Natural killer cell (primary cell): ENCODE measurements around the gene SLFN12. TPM values are rescaled to one million over a fixed set of nuclear protein-coding genes. Genes with fewer than 3 reads are reported as not detected.

ENCODE experiments used
- ATAC-seq, 3 donors: fragments of 150-1000 bp in 2 of 3; fragments of 200-7000 bp in 1 of 3; cut with Tn5 transposase; 1 replicate in 1 of 3; 2 replicates in 2 of 3; pipeline ENCODE4 v1.10.0; 2021; ENCODE audit warnings: mild to moderate bottlenecking in 2 of 3, moderate library complexity in 2 of 3
- DNase-seq, 2 donors: peaks; one replicate each; pipeline versions ENCODE4 v3.0.0 to v3.0.0-alpha.2; 2013 to 2021; ENCODE audit warnings: mixed read lengths in 1 of 2
- H3K27ac ChIP-seq: one replicate; pipeline ENCODE4 v1.5.1; 2013; ENCODE audit warnings: mild to moderate bottlenecking, low read length
- H3K27me3 ChIP-seq: one replicate; pipeline ENCODE4 v1.6.1; 2013; ENCODE audit warnings: low read length; ENCODE audit not compliant: control insufficient read depth, insufficient read depth
- H3K36me3 ChIP-seq: one replicate; pipeline ENCODE4 v1.6.1; 2013; ENCODE audit warnings: low read length; ENCODE audit not compliant: control insufficient read depth, insufficient read depth
- H3K4me1 ChIP-seq: one replicate; pipeline ENCODE4 v1.6.1; 2013; ENCODE audit warnings: low read length; ENCODE audit not compliant: control insufficient read depth, insufficient read depth
- H3K4me3 ChIP-seq: one replicate; pipeline ENCODE4 v1.5.1; 2013; ENCODE audit warnings: low read length
- H3K9me3 ChIP-seq: one replicate; pipeline ENCODE4 v1.6.1; 2013; ENCODE audit warnings: low read length; ENCODE audit not compliant: control insufficient read depth, insufficient read depth
- H3K27ac Mint-ChIP-seq, 2 donors: one replicate each; pipeline ENCODE4 v1.8.0; 2022; ENCODE audit warnings: mild to moderate bottlenecking in 2 of 2, mixed read lengths in 2 of 2, moderate library complexity in 1 of 2
- H3K27me3 Mint-ChIP-seq, 2 donors: one replicate each; pipeline ENCODE4 v1.8.0; 2022; ENCODE audit warnings: low read depth in 2 of 2, mixed read lengths in 2 of 2
- H3K36me3 Mint-ChIP-seq: one replicate; pipeline ENCODE4 v1.8.0; 2022; ENCODE audit warnings: mixed read lengths
- H3K4me1 Mint-ChIP-seq, 2 donors: one replicate each; pipeline ENCODE4 v1.8.0; 2022; ENCODE audit warnings: mixed read lengths in 2 of 2
- H3K4me3 Mint-ChIP-seq: one replicate; pipeline ENCODE4 v1.8.0; 2022; ENCODE audit warnings: mild to moderate bottlenecking, moderate library complexity, mixed read lengths
- H3K9me3 Mint-ChIP-seq, 2 donors: one replicate each; pipeline ENCODE4 v1.8.0; 2022; ENCODE audit warnings: mixed read lengths in 2 of 2
- WGBS: methylation state at CpG from one replicate; pipeline ENCODE4 v1.1.7; 2013; ENCODE audit warnings: missing lambda C conversion rate; ENCODE audit not compliant: insufficient coverage; 5-methylcytosine and 5-hydroxymethylcytosine counted together
- intact Hi-C: fragments of 100-400 bp; cut with micrococcal nuclease; formaldehyde crosslinking; loops from one replicate; pipeline ENCODE4 v1.14.2; 2022
- total RNA-seq, 4 donors: library from RNA; stranded (reverse); fragments of 120-200 nt in 1 of 4; gene quantifications; one replicate each; pipeline versions ENCODE4 v1.2.3 to v1.2.4, GENCODE V29; 2013 to 2022
- TF ChIP-seq, protein P1 (sequence below): fragments of 200-600 bp; IDR thresholded peaks from one replicate; pipeline ENCODE4 v1.8.0; 2022; ENCODE audit warnings: antibody characterized with exemption

The SLFN12 gene
- total RNA-seq, 3 donors from 2014 or later (not counting 1 experiment from before 2014, with no cell fraction given), result 18.6 to 30.9 (median 21.8) TPM

DNA sequence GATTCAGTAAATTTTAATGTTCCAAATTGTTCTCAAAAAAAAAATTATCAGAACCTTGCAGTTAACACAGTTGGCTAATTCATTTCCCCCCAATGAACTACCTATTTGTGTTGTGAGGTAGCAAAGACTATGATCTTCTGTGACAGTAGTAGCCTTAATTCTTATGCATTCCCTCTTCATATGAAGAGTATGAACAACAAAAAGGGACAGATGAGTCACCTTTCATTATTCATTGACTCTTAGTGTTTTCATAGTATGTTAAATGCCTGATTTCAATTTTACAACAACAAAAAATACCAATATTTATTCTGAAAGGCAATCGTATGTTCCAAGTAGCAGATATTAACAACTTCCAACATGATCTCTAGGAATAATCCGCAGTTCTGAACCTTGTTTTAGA is 55.2 kb downstream of the SLFN12 start:
- H3K27me3 ChIP-seq, result no peaks in the 10 kb centered on the region
- 96% methylated on average over 2 of the region's 2 CpGs for WGBS
- no peak overlapping the region for H3K4me3 ChIP-seq
- no peak overlapping the region for H3K27ac ChIP-seq
- H3K36me3 Mint-ChIP-seq, result no peaks in the 10 kb centered on the region
- H3K4me3 Mint-ChIP-seq, result no peak overlapping the region
- peaks cover 23% of the 10 kb centered on the region in 2 donors for H3K4me1 Mint-ChIP-seq
- H3K27me3 Mint-ChIP-seq, result no peaks in the 10 kb centered on the region
- TF ChIP-seq, protein P1, sequence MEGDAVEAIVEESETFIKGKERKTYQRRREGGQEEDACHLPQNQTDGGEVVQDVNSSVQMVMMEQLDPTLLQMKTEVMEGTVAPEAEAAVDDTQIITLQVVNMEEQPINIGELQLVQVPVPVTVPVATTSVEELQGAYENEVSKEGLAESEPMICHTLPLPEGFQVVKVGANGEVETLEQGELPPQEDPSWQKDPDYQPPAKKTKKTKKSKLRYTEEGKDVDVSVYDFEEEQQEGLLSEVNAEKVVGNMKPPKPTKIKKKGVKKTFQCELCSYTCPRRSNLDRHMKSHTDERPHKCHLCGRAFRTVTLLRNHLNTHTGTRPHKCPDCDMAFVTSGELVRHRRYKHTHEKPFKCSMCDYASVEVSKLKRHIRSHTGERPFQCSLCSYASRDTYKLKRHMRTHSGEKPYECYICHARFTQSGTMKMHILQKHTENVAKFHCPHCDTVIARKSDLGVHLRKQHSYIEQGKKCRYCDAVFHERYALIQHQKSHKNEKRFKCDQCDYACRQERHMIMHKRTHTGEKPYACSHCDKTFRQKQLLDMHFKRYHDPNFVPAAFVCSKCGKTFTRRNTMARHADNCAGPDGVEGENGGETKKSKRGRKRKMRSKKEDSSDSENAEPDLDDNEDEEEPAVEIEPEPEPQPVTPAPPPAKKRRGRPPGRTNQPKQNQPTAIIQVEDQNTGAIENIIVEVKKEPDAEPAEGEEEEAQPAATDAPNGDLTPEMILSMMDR, result no peak
- DNase-seq, result no peak
- H3K9me3 ChIP-seq, result no peaks in the 10 kb centered on the region
- no peak for ATAC-seq
- intact Hi-C loops, result no loop called here
- H3K4me1 ChIP-seq, result peaks cover 12% of the 10 kb centered on the region
- H3K27ac Mint-ChIP-seq, result peak overlapping the region in 1 of 2 donors; percentile 33
- no peaks in the 10 kb centered on the region for H3K36me3 ChIP-seq
- H3K9me3 Mint-ChIP-seq, result no peaks in the 10 kb centered on the region

DNA sequence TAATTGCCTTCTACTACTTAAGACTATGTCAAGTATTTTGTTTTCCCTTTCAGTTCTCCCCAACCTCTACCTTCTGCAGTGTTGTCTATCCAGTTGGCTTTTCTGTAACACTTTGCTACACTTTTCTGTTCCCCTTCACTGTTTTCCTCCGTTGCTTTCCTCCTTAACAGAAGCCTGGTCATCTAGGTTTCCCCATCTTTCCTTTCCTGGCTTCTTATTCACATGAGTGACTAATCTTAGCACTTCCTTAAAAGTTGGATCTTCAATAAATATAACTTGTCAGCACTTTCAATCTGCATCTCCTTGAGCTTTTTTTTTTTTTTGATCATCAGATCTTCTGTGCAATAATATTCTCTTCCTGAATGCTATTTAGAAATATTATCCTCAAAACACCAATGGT is 56.1 kb downstream of the SLFN12 start:
- Mint-ChIP-seq H3K27ac (peak overlapping the region; percentile 9 to 32), H3K4me3 (peak overlapping the region; percentile 3), H3K9me3 (no peaks in the 10 kb centered on the region), H3K36me3 (no peaks in the 10 kb centered on the region), H3K4me1 (peaks cover 23 to 31% of the 10 kb centered on the region in 2 donors), H3K27me3 (no peaks in the 10 kb centered on the region)
- Histone ChIP-seq H3K27ac (no peak overlapping the region), H3K4me3 (no peak overlapping the region), H3K9me3 (no peaks in the 10 kb centered on the region), H3K36me3 (no peaks in the 10 kb centered on the region), H3K4me1 (peaks cover 9% of the 10 kb centered on the region), H3K27me3 (no peaks in the 10 kb centered on the region)
- ATAC-seq (no peak), DNase-seq (peak in 1 of 2 donors; percentile 9)
- TF ChIP-seq, protein P1, result no peak
- 53% methylated on average over 1 of the region's 1 CpG for WGBS
- intact Hi-C loops, result no loop called here

DNA sequence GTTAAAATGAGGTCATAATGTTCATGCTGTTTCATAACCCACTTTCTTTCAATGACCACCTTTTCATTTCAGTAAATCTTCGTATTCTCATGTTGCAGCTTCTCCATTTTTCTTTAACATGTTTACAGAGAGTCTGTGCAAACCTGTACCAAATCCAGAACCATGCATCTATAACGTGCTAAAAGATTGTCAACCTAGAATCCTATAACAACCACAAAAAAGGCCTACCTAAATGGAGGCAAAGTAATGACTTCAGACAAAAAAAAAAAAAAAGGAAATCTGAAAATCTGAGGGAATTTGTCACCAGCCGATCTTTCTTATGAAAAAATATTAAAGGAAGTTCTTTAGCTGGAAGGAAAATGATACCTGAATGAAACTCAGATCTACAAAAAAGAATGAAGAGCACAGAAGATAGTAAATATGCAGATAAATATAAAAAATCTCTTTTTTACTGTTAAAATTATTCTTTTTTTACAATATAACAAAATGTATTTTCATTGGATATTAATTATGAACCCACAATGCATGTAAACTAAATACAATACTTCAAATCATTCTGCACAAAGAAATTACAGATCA is 57.4 kb downstream of the SLFN12 start:
- Histone ChIP-seq H3K4me3 (peak overlapping the region; percentile 67), H3K4me1 (peaks cover 9% of the 10 kb centered on the region), H3K27ac (peak overlapping the region; percentile 88), H3K36me3 (no peaks in the 10 kb centered on the region), H3K27me3 (no peaks in the 10 kb centered on the region), H3K9me3 (no peaks in the 10 kb centered on the region)
- intact Hi-C loops, result loop anchor here (1.0 to 5.0 kb wide), 6 partner anchors 57 to 162 kb away; partner anchors contain the start of genes SLFN12, SLFN12L, SLFN13 and SLFN5
- TF ChIP-seq, protein P1, result no peak
- no peak for ATAC-seq
- H3K9me3 Mint-ChIP-seq, result peaks cover 0 to 4% of the 10 kb centered on the region in 2 donors
- H3K4me3 Mint-ChIP-seq, result peak overlapping the region; percentile 98
- WGBS, result 16% methylated on average over 2 of the region's 3 CpGs
- no peaks in the 10 kb centered on the region for H3K36me3 Mint-ChIP-seq
- H3K27ac Mint-ChIP-seq, result peak overlapping the region; percentile 95 to 97
- peaks cover 23 to 37% of the 10 kb centered on the region in 2 donors for H3K4me1 Mint-ChIP-seq
- no peaks in the 10 kb centered on the region for H3K27me3 Mint-ChIP-seq
- DNase-seq, result no peak
